ENCODE data around the gene KCNQ2.

DNA sequence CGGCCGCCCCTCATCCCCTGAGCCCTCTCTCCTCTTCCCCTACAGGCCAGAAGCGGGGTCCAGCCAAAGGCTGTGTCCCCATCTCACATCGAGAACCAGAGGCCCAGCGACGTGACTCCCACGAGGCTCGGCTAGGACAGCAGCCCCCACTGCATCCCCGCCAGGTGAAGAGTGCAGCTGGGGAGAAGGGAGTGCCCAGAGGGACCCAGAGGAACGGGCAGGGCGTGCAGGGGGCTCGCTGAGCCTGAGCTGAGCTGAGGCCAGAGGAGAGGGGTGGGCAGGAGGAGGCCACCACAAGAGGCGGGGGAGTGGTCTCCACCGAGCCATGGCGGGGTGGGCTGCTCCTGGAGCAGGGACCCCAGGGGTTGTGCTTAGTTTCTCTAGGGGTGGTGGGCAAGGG, 32.6 kb downstream of the KCNQ2 start:
- TF ChIP-seq, protein P1, sequence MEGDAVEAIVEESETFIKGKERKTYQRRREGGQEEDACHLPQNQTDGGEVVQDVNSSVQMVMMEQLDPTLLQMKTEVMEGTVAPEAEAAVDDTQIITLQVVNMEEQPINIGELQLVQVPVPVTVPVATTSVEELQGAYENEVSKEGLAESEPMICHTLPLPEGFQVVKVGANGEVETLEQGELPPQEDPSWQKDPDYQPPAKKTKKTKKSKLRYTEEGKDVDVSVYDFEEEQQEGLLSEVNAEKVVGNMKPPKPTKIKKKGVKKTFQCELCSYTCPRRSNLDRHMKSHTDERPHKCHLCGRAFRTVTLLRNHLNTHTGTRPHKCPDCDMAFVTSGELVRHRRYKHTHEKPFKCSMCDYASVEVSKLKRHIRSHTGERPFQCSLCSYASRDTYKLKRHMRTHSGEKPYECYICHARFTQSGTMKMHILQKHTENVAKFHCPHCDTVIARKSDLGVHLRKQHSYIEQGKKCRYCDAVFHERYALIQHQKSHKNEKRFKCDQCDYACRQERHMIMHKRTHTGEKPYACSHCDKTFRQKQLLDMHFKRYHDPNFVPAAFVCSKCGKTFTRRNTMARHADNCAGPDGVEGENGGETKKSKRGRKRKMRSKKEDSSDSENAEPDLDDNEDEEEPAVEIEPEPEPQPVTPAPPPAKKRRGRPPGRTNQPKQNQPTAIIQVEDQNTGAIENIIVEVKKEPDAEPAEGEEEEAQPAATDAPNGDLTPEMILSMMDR (IDR thresholded peaks at IDR 0.05), result no peak
- TF ChIP-seq POLR2AphosphoS5 (IDR thresholded peaks at IDR 0.05) (no peak), EP300 (IDR thresholded peaks at IDR 0.05) (no peak)

Data from stomach (tissue), 4 donors.